Fibroblast of the aortic adventitia (primary cell): ENCODE data around the gene COL15A1. TPM values are rescaled to one million over a fixed set of nuclear protein-coding genes. Genes with fewer than 3 reads are reported as not detected.

Experiments used
- DNase-seq: peaks from one replicate; pipeline ENCODE4 v3.0.0-alpha.2; 2010; ENCODE audit warnings: low read depth
- H3K4me3 ChIP-seq: 2 replicates; pipeline ENCODE4 v1.5.1; 2011; ENCODE audit warnings: low read depth, mild to moderate bottlenecking, control low read depth, low read length, moderate library complexity
- total RNA-seq: library from RNA; depleted of rRNA; stranded (reverse); fragments of >200 nt; gene quantifications from 2 replicates; pipeline ENCODE4 v1.2.3, GENCODE V29; 2012; ENCODE audit warnings: low replicate concordance
- TF ChIP-seq, protein P1 (sequence below): IDR thresholded peaks from 2 replicates; pipeline ENCODE4 v1.5.1; 2011; ENCODE audit warnings: mild to moderate bottlenecking, low read length, control low read depth, inconsistent platforms; ENCODE audit not compliant: insufficient read depth

COL15A1 gene
- total RNA-seq, 1 donor = 25.3 TPM

DNA sequence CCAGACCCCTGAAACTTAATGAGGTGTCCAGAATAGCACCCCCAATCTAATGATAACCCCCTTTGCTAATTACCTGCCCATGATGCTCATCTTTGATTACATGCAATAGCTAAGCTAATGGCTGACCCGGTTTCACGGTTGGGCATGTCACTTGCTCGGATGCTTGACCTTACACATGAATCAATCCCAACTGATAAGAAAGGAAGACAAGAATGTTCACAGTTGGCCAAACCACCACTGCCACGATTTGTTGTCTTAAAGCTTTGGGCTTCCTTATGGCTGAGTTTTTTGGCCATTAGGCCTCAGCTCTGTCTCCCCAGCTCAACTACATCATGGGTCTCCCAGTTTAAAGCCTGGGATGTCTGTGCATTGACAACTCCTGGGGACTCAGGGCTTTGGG, 108.1 kb downstream of the COL15A1 start:
- TF ChIP-seq, protein P1, sequence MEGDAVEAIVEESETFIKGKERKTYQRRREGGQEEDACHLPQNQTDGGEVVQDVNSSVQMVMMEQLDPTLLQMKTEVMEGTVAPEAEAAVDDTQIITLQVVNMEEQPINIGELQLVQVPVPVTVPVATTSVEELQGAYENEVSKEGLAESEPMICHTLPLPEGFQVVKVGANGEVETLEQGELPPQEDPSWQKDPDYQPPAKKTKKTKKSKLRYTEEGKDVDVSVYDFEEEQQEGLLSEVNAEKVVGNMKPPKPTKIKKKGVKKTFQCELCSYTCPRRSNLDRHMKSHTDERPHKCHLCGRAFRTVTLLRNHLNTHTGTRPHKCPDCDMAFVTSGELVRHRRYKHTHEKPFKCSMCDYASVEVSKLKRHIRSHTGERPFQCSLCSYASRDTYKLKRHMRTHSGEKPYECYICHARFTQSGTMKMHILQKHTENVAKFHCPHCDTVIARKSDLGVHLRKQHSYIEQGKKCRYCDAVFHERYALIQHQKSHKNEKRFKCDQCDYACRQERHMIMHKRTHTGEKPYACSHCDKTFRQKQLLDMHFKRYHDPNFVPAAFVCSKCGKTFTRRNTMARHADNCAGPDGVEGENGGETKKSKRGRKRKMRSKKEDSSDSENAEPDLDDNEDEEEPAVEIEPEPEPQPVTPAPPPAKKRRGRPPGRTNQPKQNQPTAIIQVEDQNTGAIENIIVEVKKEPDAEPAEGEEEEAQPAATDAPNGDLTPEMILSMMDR = no peak
- H3K4me3 ChIP-seq = no peak overlapping the region
- peak; percentile 67 for DNase-seq

DNA sequence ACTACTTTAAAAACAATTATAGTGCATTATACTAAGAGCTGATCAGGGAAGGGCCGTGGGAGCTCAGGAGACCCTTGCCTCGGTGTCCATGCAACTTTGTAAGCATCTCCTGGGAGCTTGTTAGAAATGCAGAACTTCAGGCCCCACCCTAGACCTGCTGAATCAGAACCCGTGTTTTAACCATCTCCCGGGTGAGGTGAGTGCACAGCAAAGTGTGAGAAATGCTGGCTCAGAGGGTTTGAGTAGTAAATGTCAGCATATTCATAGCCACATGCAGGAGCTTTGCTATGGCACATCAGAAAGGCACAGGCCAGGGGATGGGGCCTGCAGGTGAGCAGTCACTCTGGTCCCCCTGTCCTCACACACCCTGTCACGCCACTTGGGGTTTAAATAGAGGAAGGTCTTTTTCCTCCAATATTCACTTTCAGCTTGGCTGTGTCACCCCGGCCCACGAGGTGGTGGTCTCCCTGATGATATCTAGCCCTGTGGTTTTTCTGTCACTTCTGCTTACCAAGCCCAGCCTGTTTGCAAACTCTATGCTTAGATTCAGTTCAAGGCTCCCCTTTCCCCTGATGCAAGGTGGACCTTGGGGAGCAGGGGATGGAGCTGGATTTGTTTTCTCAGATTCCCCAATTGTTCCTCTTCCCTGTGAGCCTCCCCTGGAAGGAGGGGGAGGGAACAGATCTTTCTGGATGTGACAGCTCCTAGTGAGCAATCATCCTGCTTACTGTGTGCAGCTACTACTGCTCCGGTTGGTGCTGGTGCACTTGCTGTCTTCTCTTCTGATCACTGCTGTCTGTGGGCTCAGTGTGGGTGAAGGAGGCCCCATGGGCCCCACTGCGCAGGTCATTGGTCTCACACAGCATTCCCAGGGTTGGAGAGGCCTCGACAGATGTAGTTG, 109.4 kb downstream of the COL15A1 start:
- no peak for DNase-seq
- H3K4me3 ChIP-seq = no peak overlapping the region
- TF ChIP-seq, protein P1 = no peak

DNA sequence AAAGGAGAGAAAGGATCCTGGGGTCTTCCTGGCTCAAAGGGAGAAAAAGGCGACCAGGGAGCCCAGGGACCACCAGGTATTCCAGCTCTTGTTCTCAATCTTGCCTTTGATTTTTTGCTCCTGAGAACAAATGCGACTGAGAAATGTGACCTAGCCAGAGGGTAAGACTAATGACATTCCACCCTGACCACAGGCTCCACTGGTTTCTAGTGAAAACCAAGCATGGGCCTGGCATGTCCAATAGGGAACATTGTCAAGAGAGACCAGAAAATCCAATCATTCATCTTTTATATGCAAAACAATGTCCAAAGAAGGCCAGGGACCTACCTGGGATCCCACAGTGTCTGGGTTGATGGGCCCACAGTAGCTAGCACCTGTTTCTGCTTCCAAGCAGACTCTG, 110.9 kb downstream of the COL15A1 start:
- no peak overlapping the region for H3K4me3 ChIP-seq
- TF ChIP-seq, protein P1 = no peak
- DNase-seq = no peak

DNA sequence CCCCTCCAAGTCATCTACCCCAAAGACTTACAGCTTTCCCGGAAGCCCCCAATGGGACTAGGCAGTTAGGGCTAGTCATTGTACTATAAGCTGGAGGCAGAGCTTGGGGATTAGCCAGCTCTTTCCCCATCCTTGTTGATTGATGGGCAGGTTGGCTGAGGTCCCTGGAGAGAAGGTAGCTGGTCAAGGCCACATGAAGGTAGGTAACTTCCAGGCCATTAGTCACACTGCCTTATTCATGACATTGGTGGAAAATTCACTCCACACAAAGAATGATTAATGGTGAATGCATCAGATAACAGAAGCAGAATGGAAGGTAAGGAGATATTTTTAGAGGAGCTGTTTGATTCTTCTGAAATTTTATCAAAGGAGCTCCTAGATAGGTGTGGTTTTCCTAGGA, 111.7 kb downstream of the COL15A1 start:
- DNase-seq = peak; percentile 39
- H3K4me3 ChIP-seq = no peak overlapping the region
- TF ChIP-seq, protein P1 = no peak

DNA sequence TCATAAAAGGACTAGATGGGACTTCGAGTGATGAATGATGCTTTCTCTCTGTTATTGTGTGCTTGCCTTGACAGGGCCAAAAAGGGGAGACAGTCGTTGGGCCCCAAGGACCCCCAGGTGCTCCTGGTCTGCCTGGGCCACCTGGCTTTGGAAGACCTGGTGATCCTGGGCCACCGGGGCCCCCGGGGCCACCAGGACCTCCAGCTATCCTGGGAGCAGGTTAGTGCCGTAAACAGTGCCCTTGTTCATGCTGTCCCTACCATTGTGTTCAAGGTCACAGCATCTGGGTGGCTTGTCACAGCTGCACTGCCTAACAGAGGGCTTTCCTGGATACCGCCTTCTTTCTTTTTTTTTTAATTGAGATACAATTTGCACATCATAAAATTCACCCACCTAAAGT, 112.5 kb downstream of the COL15A1 start:
- TF ChIP-seq, protein P1 = no peak
- no peak overlapping the region for H3K4me3 ChIP-seq
- no peak for DNase-seq

DNA sequence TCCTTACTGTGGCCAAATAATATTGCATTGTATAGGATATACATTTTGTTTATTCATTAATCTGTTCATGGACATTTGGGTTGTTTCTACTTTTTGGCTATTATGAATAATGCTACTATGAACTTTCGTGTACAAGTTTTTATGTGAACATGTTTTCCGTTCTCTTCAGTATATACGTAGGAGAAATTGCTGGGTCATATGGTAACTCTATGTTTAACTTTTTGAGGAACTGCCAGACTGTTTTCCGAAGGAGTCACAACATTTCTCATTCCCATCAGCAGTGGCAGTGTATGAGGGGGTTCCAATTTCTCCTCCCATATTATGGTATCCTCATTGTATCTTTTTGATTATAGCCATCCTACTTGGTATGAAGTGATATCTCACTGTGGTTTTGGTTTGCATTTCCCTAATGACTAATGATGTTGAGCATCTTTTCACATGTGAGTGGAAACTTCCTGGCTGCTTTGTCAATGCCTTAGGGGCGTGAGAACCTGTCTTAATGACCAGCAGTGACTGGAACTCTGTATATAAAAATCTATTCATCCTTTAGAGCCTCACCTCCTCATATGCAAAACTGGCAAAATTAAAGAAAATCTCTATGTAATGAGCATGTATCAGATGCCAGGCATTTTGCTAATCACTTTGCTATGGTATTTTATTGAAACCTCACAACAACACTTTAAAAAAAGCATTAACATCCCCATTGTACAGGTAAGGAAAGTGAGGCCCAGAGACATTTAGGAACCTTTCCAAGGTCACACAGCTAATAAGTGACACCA, 113.4 kb downstream of the COL15A1 start:
- peak; percentile 64 for DNase-seq
- TF ChIP-seq, protein P1 = no peak
- no peak overlapping the region for H3K4me3 ChIP-seq
